Ovary (tissue), 9 donors: Measurements from ENCODE around the gene PER1. TPM values are rescaled to one million over a fixed set of nuclear protein-coding genes. Genes with fewer than 3 reads are reported as not detected.
A peak's percentile ranks its signal among the peaks of the same experiment; 100 is the strongest.

ENCODE experiments used
- DNase-seq, 5 donors: peaks; one replicate each; pipeline ENCODE4 v3.0.0-alpha.2; 2019 to 2020
- H3K27ac ChIP-seq, 2 donors: fragments of 200-600 bp; one replicate each; pipeline versions ENCODE4 v1.5.1 to v1.8.0; 2019 to 2022
- H3K27me3 ChIP-seq: fragments of 200-600 bp; one replicate; pipeline ENCODE4 v1.8.0; 2022
- H3K36me3 ChIP-seq: fragments of 200-600 bp; sonication (generic); one replicate; pipeline ENCODE4 v1.5.1; 2019
- H3K4me1 ChIP-seq: one replicate; pipeline ENCODE4 v1.8.1; 2013; ENCODE audit warnings: mild to moderate bottlenecking, moderate library complexity; ENCODE audit not compliant: insufficient read depth
- H3K4me3 ChIP-seq: fragments of 200-600 bp; sonication (generic); one replicate; pipeline ENCODE4 v1.5.1; 2017
- H3K9me3 ChIP-seq, 2 donors: fragments of 200-600 bp in 1 of 2; sonication (generic) in 1 of 2; one replicate each; pipeline versions ENCODE4 v1.5.1 to v1.8.1; 2013 to 2019; ENCODE audit warnings: mild to moderate bottlenecking in 1 of 2, moderate library complexity in 1 of 2
- CTCF ChIP-seq, 3 donors: fragments of 450-650 bp in 2 of 3; fragments of 200-600 bp in 1 of 3; IDR thresholded peaks; one replicate each; pipeline versions ENCODE4 v1.5.1 to v1.8.0; 2016 to 2022; ENCODE audit warnings: antibody characterized with exemption in 3 of 3, mild to moderate bottlenecking in 1 of 3
- EP300 ChIP-seq: sonication (generic); formaldehyde crosslinking; IDR thresholded peaks from one replicate; pipeline ENCODE4 v1.6.1; 2017; ENCODE audit warnings: antibody characterized with exemption
- POLR2A ChIP-seq: fragments of 450-650 bp; IDR thresholded peaks from one replicate; pipeline ENCODE4 v1.6.1; 2017; ENCODE audit warnings: antibody characterized with exemption, mild to moderate bottlenecking, moderate library complexity
- WGBS, 3 donors: extraction: QIAGEN DNeasy Blood & Tissue Kit in 1 of 3; methylation state at CpG; one replicate each; pipeline versions ENCODE4 v1.1.5 to v1.1.7; 2013 to 2017; 5-methylcytosine and 5-hydroxymethylcytosine counted together
- intact Hi-C, 4 donors: fragments of 100-400 bp; cut with DNase I; formaldehyde crosslinking; loops; one replicate each; pipeline versions ENCODE4 v1.11.0 to v1.15.1; 2022 to 2023
- polyA plus RNA-seq, 2 donors: library from polyadenylated mRNA; stranded (reverse); fragments of 200-250 nt in 1 of 2; fragments of 350-450 nt in 1 of 2; fragmentation: Illumina TruSeq in 1 of 2; extraction: RNeasy Lipid Tissue Mini Kit (QIAGEN cat#74804) in 1 of 2; gene quantifications; one replicate each; pipeline ENCODE4 v1.2.3, GENCODE V29; 2013 to 2014
- total RNA-seq, 7 donors: library from RNA; depleted of rRNA in 2 of 7; stranded (reverse); fragments of >200 nt in 2 of 7; fragmentation: NEBNext Ultra II Directional in 3 of 7; extraction: Animal tissue kit (Norgen Biotek cat#: 25700) in 3 of 7; gene quantifications; one replicate each; pipeline versions ENCODE4 v1.1.0 to v1.2.4, GENCODE V29; 2016 to 2023
- donor health status: DM: no; HTN: no; CAD: no; lungs with moderate emphysema.
- donor health status: DM: no; HTN: no; CAD: no.
- donor health status: Bipolar disorder and iron deficiency.
- donor health status: DM: yes; HTN: yes; CAD: no.
- donor health status: DM: no; HTN: no; CAD: no.
- donor health status: DM: yes; HTN: yes; CAD: no.

Gene PER1
- total and polyA plus RNA-seq, 9 donors, result 12.8 to 394 (median 164) TPM

DNA sequence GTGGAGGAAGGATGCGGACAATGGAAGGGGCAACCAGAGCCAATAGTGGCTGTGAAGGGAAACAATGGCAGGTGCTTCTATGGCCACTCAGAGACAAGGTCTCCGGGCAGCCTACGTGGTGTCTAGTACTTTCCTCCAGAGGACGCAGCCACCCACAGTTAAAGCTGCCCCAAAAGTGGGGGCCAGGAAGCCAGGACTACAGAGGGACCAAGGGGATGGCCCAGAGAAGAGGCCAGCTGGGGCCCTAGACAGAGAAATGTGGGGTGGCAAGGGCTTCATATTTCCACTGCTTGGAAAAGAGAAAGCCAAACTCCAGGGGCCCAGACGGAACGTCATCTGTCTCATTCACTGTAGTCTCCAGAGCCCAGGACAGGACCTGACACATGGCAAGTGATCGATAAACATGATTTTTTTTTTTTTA is 837 bp upstream of the PER1 start:
- Histone ChIP-seq H3K36me3 (no peaks in the 10 kb centered on the region), H3K4me3 (peak overlapping the region; percentile 56), H3K27ac (peak overlapping the region; percentile 94 to 96), H3K27me3 (no peaks in the 10 kb centered on the region), H3K9me3 (no peaks in the 10 kb centered on the region), H3K4me1 (peaks cover 12% of the 10 kb centered on the region)
- 67 to 76% (median 71%) methylated on average over 7 of the region's 7 CpGs for WGBS, 3 donors
- intact Hi-C loops, result loop anchor here in 1 of 4 donors (10.0 kb wide), 1 partner anchor 308 kb away; no protein-coding TSS in a partner anchor
- peak in 4 of 5 donors; percentile 38 to 62 (median 56) for DNase-seq
- TF ChIP-seq EP300 (no peak), POLR2A (no peak), CTCF (IDR thresholded peaks at IDR 0.05) (no peak)

- WGBS, 3 donors, result 0 to 1% (median 1%) methylated on average over 22 of the region's 22 CpGs
Measured at GRCh38 chr17:8151641-8152111, 528 bp downstream of the PER1 start.

DNA sequence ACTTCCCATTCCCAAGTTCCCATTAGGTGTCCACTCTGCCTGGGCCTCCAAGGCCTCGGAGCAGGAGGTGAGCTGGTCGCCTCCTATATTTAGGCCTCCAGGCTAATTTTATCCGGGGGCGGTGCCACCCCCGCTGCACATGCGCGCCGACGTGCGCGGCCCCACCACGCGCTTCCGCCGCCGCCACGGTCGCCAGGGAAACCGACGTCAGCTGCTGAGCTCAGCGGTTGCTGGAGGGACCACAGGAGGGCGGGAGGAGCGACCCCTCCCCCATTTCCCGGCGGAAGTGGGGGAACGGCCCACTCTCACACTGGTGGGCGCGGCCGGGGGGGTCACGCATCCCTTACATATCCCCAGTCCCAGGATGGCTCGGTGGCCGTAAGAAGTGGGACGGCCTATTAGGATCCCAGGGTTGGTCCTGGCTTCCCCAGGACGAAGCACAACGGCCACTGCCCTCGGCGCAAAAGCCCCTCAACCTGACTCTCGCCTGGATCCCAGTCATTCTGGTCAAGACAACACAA is 1.0 kb downstream of the PER1 start:
- Histone ChIP-seq H3K9me3 (no peaks in the 10 kb centered on the region), H3K4me1 (peaks cover 12% of the 10 kb centered on the region), H3K27ac (peak overlapping the region; percentile 94 to 96), H3K4me3 (peak overlapping the region; percentile 56), H3K27me3 (no peaks in the 10 kb centered on the region), H3K36me3 (no peaks in the 10 kb centered on the region)
- TF ChIP-seq POLR2A, result peak; percentile 75
- peak in 2 of 3 donors; percentile 23 to 42 for TF ChIP-seq CTCF (IDR thresholded peaks at IDR 0.05)
- peak; percentile 76 for TF ChIP-seq EP300
- intact Hi-C loops, result loop anchor here in 1 of 4 donors (10.0 kb wide), 1 partner anchor 306 kb away; no protein-coding TSS in a partner anchor
- WGBS, 3 donors, result 0 to 1% (median 1%) methylated on average over 37 to 38 of the region's 38 CpGs
- DNase-seq, result peak; percentile 94 to 97 (median 95)

More at GRCh38 chr17:8151641-8152111, 528 bp downstream of the PER1 start:
- TF ChIP-seq EP300 (peak; percentile 80), CTCF (IDR thresholded peaks at IDR 0.05) (no peak), POLR2A (no peak)
- no peaks in the 10 kb centered on the region for H3K27me3 ChIP-seq
- DNase-seq, result peak; percentile 88 to 96 (median 88)
- no peaks in the 10 kb centered on the region for H3K9me3 ChIP-seq
- no peaks in the 10 kb centered on the region for H3K36me3 ChIP-seq
- H3K27ac ChIP-seq, result peak overlapping the region; percentile 94 to 96
- intact Hi-C loops, result loop anchor here in 1 of 4 donors (10.0 kb wide), 1 partner anchor 307 kb away; no protein-coding TSS in a partner anchor
- peak overlapping the region; percentile 56 for H3K4me3 ChIP-seq
- H3K4me1 ChIP-seq, result peaks cover 12% of the 10 kb centered on the region

DNA sequence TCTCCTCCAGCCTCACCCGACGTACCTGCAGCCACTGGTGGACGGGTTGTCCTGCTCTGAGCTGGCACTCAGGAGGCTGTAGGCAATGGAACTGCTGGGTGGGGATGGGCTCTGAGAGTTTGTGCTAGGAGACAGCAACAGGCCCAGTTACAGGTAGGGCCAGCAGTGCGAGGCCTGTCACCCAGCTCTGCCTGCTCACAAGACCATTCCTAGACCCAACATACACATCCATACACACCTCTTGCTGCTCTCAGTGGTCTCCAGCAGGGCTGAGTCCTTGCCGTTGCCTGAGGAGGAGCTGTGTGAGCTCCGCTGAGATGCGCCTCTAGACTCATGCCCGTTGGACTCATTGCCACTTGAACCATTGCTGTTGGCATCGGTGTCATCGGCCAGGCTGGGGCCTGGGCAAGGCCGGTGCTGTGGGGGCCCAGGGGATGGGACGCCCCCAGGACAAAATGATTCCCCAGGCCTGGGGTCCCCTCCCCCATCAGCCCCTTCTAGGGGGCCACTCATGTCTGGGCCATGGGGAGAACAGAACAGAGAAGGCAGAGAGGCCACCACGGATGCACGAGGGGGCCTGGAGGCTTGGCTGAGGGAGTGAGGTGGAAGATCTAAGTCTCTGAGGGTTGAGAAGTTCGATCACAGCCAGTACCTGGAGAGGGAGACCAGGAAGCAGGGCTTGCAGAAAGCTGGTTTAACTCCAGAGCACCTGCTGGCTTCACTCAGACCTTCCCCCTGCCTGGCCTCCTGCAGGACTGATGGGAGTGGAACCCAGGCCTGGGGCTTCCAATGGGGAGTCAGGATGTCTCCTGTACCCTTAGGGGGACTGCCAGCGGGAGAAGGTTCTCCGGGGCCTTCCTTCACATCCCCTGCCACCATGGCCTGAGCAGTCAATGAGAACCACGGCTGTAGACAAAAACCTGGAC is 1.7 kb downstream of the PER1 start:
- peaks cover 12% of the 10 kb centered on the region for H3K4me1 ChIP-seq
- no peaks in the 10 kb centered on the region for H3K36me3 ChIP-seq
- H3K9me3 ChIP-seq, result no peaks in the 10 kb centered on the region
- no peak for TF ChIP-seq EP300
- no peak for TF ChIP-seq CTCF (IDR thresholded peaks at IDR 0.05)
- no peak for TF ChIP-seq POLR2A
- peak overlapping the region; percentile 94 to 96 for H3K27ac ChIP-seq
- peak; percentile 48 to 63 (median 60) for DNase-seq
- H3K4me3 ChIP-seq, result peak overlapping the region; percentile 56
- H3K27me3 ChIP-seq, result no peaks in the 10 kb centered on the region
- 64 to 70% (median 68%) methylated on average over 18 of the region's 18 CpGs for WGBS, 3 donors
- intact Hi-C loops, result loop anchor here in 1 of 4 donors (10.0 kb wide), 1 partner anchor 306 kb away; no protein-coding TSS in a partner anchor
